ENCODE results near the gene SLC25A40. TPM values are rescaled to one million over a fixed set of nuclear protein-coding genes. Genes with fewer than 3 reads are reported as not detected.
"Not testable (repeated sequence)": the region's sequence is repeated elsewhere in the genome, so short reads cannot be mapped to it uniquely, and the experiment has no call there.

Gene SLC25A40
- total RNA-seq, 1 donor: 22.9 TPM

GRCh38 chr7:87833130-87833529 lies 43.0 kb downstream of the SLC25A40 start:
- no peak for DNase-seq (ENCODE audit: low read depth)
- no peak overlapping the region for H3K4me3 ChIP-seq (ENCODE audit: low read depth, low read length)
- no peak for TF ChIP-seq CTCF (IDR thresholded peaks at IDR 0.05; ENCODE audit: insufficient read depth, low read length)

GRCh38 chr7:87831097-87831496 lies 45.1 kb downstream of the SLC25A40 start:
- no peak for DNase-seq (ENCODE audit: low read depth)
- no peak for TF ChIP-seq CTCF (IDR thresholded peaks at IDR 0.05; ENCODE audit: insufficient read depth, low read length)
- H3K4me3 ChIP-seq (ENCODE audit: low read depth, low read length): no peak overlapping the region

- DNase-seq (ENCODE audit: low read depth); H3K4me3 ChIP-seq (ENCODE audit: low read depth, low read length): not testable (repeated sequence)
These were observed 47.8 kb downstream of the SLC25A40 start for GRCh38 chr7:87828383-87828782.

GRCh38 chr7:87825369-87825768 lies 50.8 kb downstream of the SLC25A40 start:
- H3K4me3 ChIP-seq (ENCODE audit: low read depth, low read length); DNase-seq (ENCODE audit: low read depth): not testable (repeated sequence)

GRCh38 chr7:87822056-87822455 lies 54.1 kb downstream of the SLC25A40 start:
- not testable (repeated sequence) for DNase-seq (ENCODE audit: low read depth); H3K4me3 ChIP-seq (ENCODE audit: low read depth, low read length)

- TF ChIP-seq CTCF (IDR thresholded peaks at IDR 0.05; ENCODE audit: insufficient read depth, low read length): no peak
- H3K4me3 ChIP-seq (ENCODE audit: low read depth, low read length): no peak overlapping the region
- DNase-seq (ENCODE audit: low read depth): no peak
These were observed 57.8 kb downstream of the SLC25A40 start for GRCh38 chr7:87818336-87818735.

- H3K4me3 ChIP-seq (ENCODE audit: low read depth, low read length): no peak overlapping the region
- no peak for TF ChIP-seq CTCF (IDR thresholded peaks at IDR 0.05; ENCODE audit: insufficient read depth, low read length)
- DNase-seq (ENCODE audit: low read depth): no peak
These were observed 59.8 kb downstream of the SLC25A40 start for GRCh38 chr7:87816389-87816788.

GRCh38 chr7:87810726-87811125 lies 65.4 kb downstream of the SLC25A40 start:
- DNase-seq (ENCODE audit: low read depth): no peak
- H3K4me3 ChIP-seq (ENCODE audit: low read depth, low read length): no peak overlapping the region
- no peak for TF ChIP-seq CTCF (IDR thresholded peaks at IDR 0.05; ENCODE audit: insufficient read depth, low read length)

- TF ChIP-seq CTCF (IDR thresholded peaks at IDR 0.05; ENCODE audit: insufficient read depth, low read length): no peak
- DNase-seq (ENCODE audit: low read depth): no peak
- H3K4me3 ChIP-seq (ENCODE audit: low read depth, low read length): no peak overlapping the region
These were observed 66.0 kb downstream of the SLC25A40 start for GRCh38 chr7:87810130-87810529.
